Calu3 (cell line): ENCODE data around the gene EXOG. TPM values are rescaled to one million over a fixed set of nuclear protein-coding genes. Genes with fewer than 3 reads are reported as not detected.

Experiments used
- BruUV-seq: library from RNA; stranded (reverse); fragments of 400-500 nt; replicated peaks from 2 replicates; lab custom pipeline; 2021; lab: Mats Ljungman, UMichigan
- CTCF ChIA-PET: fragments of 300-600 bp; sonication (Branson Sonifier 250); formaldehyde crosslinking; loops from one replicate; lab custom pipeline; 2022; ENCODE audit warnings: antibody characterized with exemption; lab: Charles Lee
- DNase-seq: peaks from one replicate; pipeline ENCODE4 v3.0.0; 2022
- H3K27ac Mint-ChIP-seq: one replicate; pipeline ENCODE4 v1.8.0; 2022; ENCODE audit warnings: mixed read lengths; ENCODE audit not compliant: unreplicated experiment
- H3K27me3 Mint-ChIP-seq: one replicate; pipeline ENCODE4 v1.8.0; 2022; ENCODE audit warnings: mixed read lengths; ENCODE audit not compliant: unreplicated experiment
- H3K36me3 Mint-ChIP-seq: one replicate; pipeline ENCODE4 v1.8.0; 2022; ENCODE audit warnings: mild to moderate bottlenecking, moderate library complexity, mixed read lengths; ENCODE audit not compliant: insufficient read depth, unreplicated experiment
- H3K4me1 Mint-ChIP-seq: one replicate; pipeline ENCODE4 v1.8.0; 2022; ENCODE audit warnings: mild to moderate bottlenecking, low read depth, mixed read lengths; ENCODE audit not compliant: unreplicated experiment
- H3K4me3 Mint-ChIP-seq: one replicate; pipeline ENCODE4 v1.8.0; 2022; ENCODE audit warnings: mild to moderate bottlenecking, low read depth, moderate library complexity, mixed read lengths; ENCODE audit not compliant: unreplicated experiment
- H3K9me3 Mint-ChIP-seq: one replicate; pipeline ENCODE4 v1.8.0; 2022; ENCODE audit warnings: low read depth, mixed read lengths; ENCODE audit not compliant: unreplicated experiment
- intact Hi-C: fragments of 100-400 bp; cut with micrococcal nuclease; formaldehyde crosslinking; loops from one replicate; pipeline ENCODE4 v1.10.0; 2022; ENCODE audit not compliant: unreplicated experiment
- total RNA-seq: library from RNA; stranded (reverse); gene quantifications from 2 replicates; pipeline ENCODE4 v1.2.3, GENCODE V29; 2022
- TF ChIP-seq, protein P1 (sequence below): fragments of 200-600 bp; IDR thresholded peaks from one replicate; pipeline ENCODE4 v1.8.0; 2022; ENCODE audit warnings: antibody characterized with exemption; ENCODE audit not compliant: unreplicated experiment

The EXOG gene
- total RNA-seq, 1 experiment from 2014 or later: 13.2 TPM

DNA sequence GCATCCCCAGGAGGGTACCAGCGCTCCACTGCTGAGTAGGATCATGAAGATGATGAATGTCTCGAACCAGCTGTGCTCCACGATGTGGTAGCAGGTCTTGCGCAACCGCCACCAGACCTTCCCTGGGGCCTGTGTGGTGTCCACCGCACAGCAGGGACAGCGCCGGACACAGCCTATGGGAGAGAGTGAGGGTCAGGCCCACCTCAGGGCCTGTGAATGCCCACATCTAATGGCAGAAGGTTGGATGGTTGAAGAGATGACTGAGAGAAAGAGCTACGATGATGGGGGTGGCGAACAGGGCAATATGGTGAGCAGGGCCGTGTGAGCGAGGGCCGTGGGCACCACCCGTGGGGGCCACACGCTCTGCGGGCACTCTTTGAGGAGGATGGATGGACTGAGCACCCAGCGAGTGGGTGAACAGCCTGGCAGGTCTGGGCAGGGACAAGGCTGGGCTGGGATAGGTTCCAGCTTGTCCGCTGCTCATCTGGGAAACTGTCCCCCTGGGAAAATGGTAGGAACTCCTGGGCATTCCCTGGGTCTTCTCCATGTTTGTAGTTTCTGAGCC lies 79.2 kb downstream of the EXOG start:
- CTCF ChIA-PET: no interaction called here
- H3K4me3 Mint-ChIP-seq: no peak overlapping the region
- no peaks in the 10 kb centered on the region for H3K36me3 Mint-ChIP-seq
- TF ChIP-seq, protein P1, sequence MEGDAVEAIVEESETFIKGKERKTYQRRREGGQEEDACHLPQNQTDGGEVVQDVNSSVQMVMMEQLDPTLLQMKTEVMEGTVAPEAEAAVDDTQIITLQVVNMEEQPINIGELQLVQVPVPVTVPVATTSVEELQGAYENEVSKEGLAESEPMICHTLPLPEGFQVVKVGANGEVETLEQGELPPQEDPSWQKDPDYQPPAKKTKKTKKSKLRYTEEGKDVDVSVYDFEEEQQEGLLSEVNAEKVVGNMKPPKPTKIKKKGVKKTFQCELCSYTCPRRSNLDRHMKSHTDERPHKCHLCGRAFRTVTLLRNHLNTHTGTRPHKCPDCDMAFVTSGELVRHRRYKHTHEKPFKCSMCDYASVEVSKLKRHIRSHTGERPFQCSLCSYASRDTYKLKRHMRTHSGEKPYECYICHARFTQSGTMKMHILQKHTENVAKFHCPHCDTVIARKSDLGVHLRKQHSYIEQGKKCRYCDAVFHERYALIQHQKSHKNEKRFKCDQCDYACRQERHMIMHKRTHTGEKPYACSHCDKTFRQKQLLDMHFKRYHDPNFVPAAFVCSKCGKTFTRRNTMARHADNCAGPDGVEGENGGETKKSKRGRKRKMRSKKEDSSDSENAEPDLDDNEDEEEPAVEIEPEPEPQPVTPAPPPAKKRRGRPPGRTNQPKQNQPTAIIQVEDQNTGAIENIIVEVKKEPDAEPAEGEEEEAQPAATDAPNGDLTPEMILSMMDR: no peak
- intact Hi-C loops: no loop called here
- no peaks in the 10 kb centered on the region for H3K4me1 Mint-ChIP-seq
- no TSS peak for BruUV-seq
- no peak for DNase-seq
- H3K27me3 Mint-ChIP-seq: peaks cover 43% of the 10 kb centered on the region
- H3K27ac Mint-ChIP-seq: no peak overlapping the region
- H3K9me3 Mint-ChIP-seq: no peaks in the 10 kb centered on the region

Other genes starting within 250 kb of the EXOG start
- 3.2 and 3.5 TPM in 2 replicates for gene SLC22A13, start 230.5 kb upstream of the EXOG start, total RNA-seq
- 1.8 and 2.1 TPM in 2 replicates for gene SLC22A14, start 214.0 kb upstream of the EXOG start, total RNA-seq
- gene XYLB, start 149.6 kb upstream of the EXOG start, total RNA-seq: 11.1 and 12.2 TPM in 2 replicates
- 5.2 and 6.2 TPM in 2 replicates for gene ACVR2B, start 42.5 kb upstream of the EXOG start, total RNA-seq
- gene SCN5A, start 153.3 kb downstream of the EXOG start, total RNA-seq: 0.42 and 0.61 TPM in 2 replicates